PC-3 (cell line): ENCODE data around the gene TMEM169. TPM values are rescaled to one million over a fixed set of nuclear protein-coding genes. Genes with fewer than 3 reads are reported as not detected.

ENCODE experiments used
- ATAC-seq: fragments of 200-7000 bp; cut with Tn5 transposase; 2 replicates; pipeline ENCODE4 v1.9.1; 2020; ENCODE audit warnings: mild to moderate bottlenecking, moderate library complexity
- BruUV-seq: library from RNA; stranded (reverse); fragments of 400-500 nt; replicated peaks from 2 replicates; lab custom pipeline; 2021; lab: Mats Ljungman, UMichigan
- CTCF ChIA-PET: fragments of 300-600 bp; sonication (Branson Sonifier 250); formaldehyde crosslinking; loops from one replicate; lab custom pipeline; 2022; ENCODE audit warnings: antibody characterized with exemption; lab: Charles Lee
- POLR2A ChIA-PET: fragments of 300-600 bp; sonication (Branson Sonifier 250); formaldehyde crosslinking; loops from one replicate; lab custom pipeline; 2022; ENCODE audit warnings: antibody characterized with exemption; ENCODE audit not compliant: unreplicated experiment; lab: Charles Lee
- DNase-seq: peaks from one replicate; pipeline ENCODE4 v3.0.0-alpha.2; 2015
- H2AFZ ChIP-seq: fragments of 300-600 bp; sonication (generic); 2 replicates; pipeline ENCODE4 v1.6.0; 2016; ENCODE audit warnings: antibody characterized with exemption, low read length
- H3F3A ChIP-seq: fragments of 300-600 bp; sonication (generic); one replicate; pipeline ENCODE4 v1.6.0; 2017; ENCODE audit warnings: antibody characterized with exemption, low read length, control low read depth, mild to moderate bottlenecking; ENCODE audit not compliant: unreplicated experiment
- H3K27ac ChIP-seq: fragments of 300-600 bp; sonication (generic); 2 replicates; pipeline ENCODE4 v1.5.1; 2016; ENCODE audit warnings: mild to moderate bottlenecking, low read length
- H3K27me3 ChIP-seq: fragments of 300-600 bp; sonication (generic); 2 replicates; pipeline ENCODE4 v1.6.1; 2016; ENCODE audit warnings: low read length, mixed read lengths
- H3K36me3 ChIP-seq: fragments of 300-600 bp; sonication (generic); 2 replicates; pipeline ENCODE4 v1.6.1; 2016; ENCODE audit warnings: low read depth, mixed run types, low read length, mixed read lengths
- H3K4me1 ChIP-seq: fragments of 300-600 bp; sonication (generic); 2 replicates; pipeline ENCODE4 v1.5.1; 2016; ENCODE audit warnings: low read length; ENCODE audit not compliant: insufficient read depth
- H3K4me2 ChIP-seq: fragments of 300-600 bp; sonication (generic); 2 replicates; pipeline ENCODE4 v1.6.0; 2016; ENCODE audit warnings: low read length
- H3K4me3 ChIP-seq: fragments of 300-600 bp; sonication (generic); 2 replicates; pipeline ENCODE4 v1.5.1; 2016; ENCODE audit warnings: mild to moderate bottlenecking, low read length, mixed read lengths
- H3K79me2 ChIP-seq: fragments of 300-600 bp; sonication (generic); 2 replicates; pipeline ENCODE4 v1.6.1; 2017; ENCODE audit warnings: low read length, mixed read lengths
- H3K9ac ChIP-seq: fragments of 300-600 bp; sonication (generic); 2 replicates; pipeline ENCODE4 v1.6.0; 2016; ENCODE audit warnings: mild to moderate bottlenecking, low read length
- H3K9me2 ChIP-seq: fragments of 300-600 bp; sonication (generic); replicated peaks from 2 replicates; pipeline ENCODE4 v1.6.1; 2016; ENCODE audit warnings: mixed run types, low read length, mixed read lengths
- H3K9me3 ChIP-seq: fragments of 300-600 bp; sonication (generic); 2 replicates; pipeline ENCODE4 v1.6.1; 2016; ENCODE audit warnings: low read length, mixed read lengths
- H4K20me1 ChIP-seq: fragments of 300-600 bp; sonication (generic); 2 replicates; pipeline ENCODE4 v1.6.1; 2016; ENCODE audit warnings: low read length, mixed read lengths
- CTCF ChIP-seq: fragments of 300-600 bp; sonication (generic); conservative IDR thresholded peaks from 2 replicates; pipeline ENCODE4 v1.5.1; 2017; ENCODE audit warnings: antibody characterized with exemption, low read depth, mild to moderate bottlenecking, low read length
- EZH2 ChIP-seq: fragments of 300-600 bp; sonication (generic); IDR thresholded peaks from one replicate; pipeline ENCODE4 v1.6.1; 2017; ENCODE audit warnings: antibody characterized with exemption, mild to moderate bottlenecking, low read length; ENCODE audit not compliant: unreplicated experiment
- EZH2phosphoT487 ChIP-seq: fragments of 300-600 bp; sonication (generic); IDR thresholded peaks from 2 replicates; pipeline ENCODE4 v1.6.1; 2018; ENCODE audit warnings: mild to moderate bottlenecking, antibody characterized with exemption, low read length, borderline replicate concordance
- intact Hi-C: fragments of 100-400 bp; cut with micrococcal nuclease; formaldehyde crosslinking; loops from 2 replicates; pipeline ENCODE4 v1.9.0; 2023
- total RNA-seq: library from RNA; depleted of rRNA; stranded (reverse); fragments of >200 nt; gene quantifications from 2 replicates; pipeline ENCODE4 v1.2.3, GENCODE V29; 2014

The TMEM169 gene
- total RNA-seq, 1 experiment from 2014 or later = not detected

DNA sequence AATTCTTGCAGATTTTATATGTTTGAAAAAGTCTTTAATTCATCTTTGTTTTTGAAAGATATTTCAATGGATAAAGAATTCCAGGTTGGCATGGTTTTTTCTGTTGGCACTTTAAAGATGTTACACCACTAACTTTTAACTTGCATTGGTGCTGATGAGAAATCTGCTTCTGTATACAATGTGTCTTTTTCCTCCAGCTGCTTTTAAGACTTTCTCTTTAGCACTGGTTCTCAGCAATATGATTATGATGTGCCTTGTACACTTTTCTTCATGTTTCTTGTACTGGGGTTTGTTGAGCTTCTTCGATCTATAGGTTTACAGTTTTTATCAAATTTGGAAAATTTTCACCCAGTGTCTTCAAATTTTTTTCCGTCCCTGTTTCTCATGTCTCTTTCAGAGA, 29.3 kb upstream of the TMEM169 start:
- no peak overlapping the region for H3K27ac ChIP-seq
- no peak overlapping the region for H3K9ac ChIP-seq
- no peak overlapping the region for H2AFZ ChIP-seq
- H3K9me2 ChIP-seq = no peaks in the 10 kb centered on the region
- CTCF ChIA-PET = no interaction called here
- ATAC-seq (no peak), DNase-seq (no peak)
- no peaks in the 10 kb centered on the region for H3K36me3 ChIP-seq
- no peaks in the 10 kb centered on the region for H3K27me3 ChIP-seq
- no peaks in the 10 kb centered on the region for H3K79me2 ChIP-seq
- H3K9me3 ChIP-seq = no peaks in the 10 kb centered on the region
- no peak for TF ChIP-seq EZH2
- TF ChIP-seq EZH2phosphoT487 = no peak
- TF ChIP-seq CTCF = no peak
- BruUV-seq = no TSS peak
- intact Hi-C loops = no loop called here
- H3F3A ChIP-seq = no peaks in the 10 kb centered on the region
- no peak overlapping the region for H3K4me3 ChIP-seq
- no peak overlapping the region for H3K4me2 ChIP-seq
- no peaks in the 10 kb centered on the region for H4K20me1 ChIP-seq
- POLR2A ChIA-PET = no interaction called here
- no peaks in the 10 kb centered on the region for H3K4me1 ChIP-seq

DNA sequence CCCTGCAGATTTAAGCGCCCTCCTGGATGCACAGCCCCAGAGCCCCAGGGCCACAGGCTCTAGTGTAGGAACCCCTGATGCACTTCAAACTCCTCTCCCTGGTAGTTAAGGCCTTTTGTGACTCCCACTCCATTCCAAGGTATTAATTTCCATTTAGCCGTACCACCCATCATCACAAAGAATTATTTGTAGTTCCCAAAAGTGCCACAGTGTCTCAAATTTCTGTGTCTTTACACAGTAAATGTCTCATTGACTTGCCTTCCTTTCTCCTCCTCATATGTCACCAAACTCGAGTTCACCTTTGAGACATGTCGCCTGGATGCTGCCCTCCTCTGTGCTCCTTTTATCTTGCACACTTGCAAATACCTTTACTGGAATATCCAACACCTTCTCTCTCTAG, 26.0 kb upstream of the TMEM169 start:
- H3K4me1 ChIP-seq = no peaks in the 10 kb centered on the region
- H2AFZ ChIP-seq = no peak overlapping the region
- H3K9me2 ChIP-seq = no peaks in the 10 kb centered on the region
- no peak for ATAC-seq
- intact Hi-C loops = no loop called here
- no peak overlapping the region for H3K4me3 ChIP-seq
- H3K9me3 ChIP-seq = no peaks in the 10 kb centered on the region
- ChIA-PET CTCF (no interaction called here), POLR2A (no interaction called here)
- H3K79me2 ChIP-seq = no peaks in the 10 kb centered on the region
- no peak overlapping the region for H3K4me2 ChIP-seq
- TF ChIP-seq EZH2 (no peak), EZH2phosphoT487 (no peak), CTCF (no peak)
- no peaks in the 10 kb centered on the region for H3F3A ChIP-seq
- no peak overlapping the region for H3K9ac ChIP-seq
- H3K27ac ChIP-seq = no peak overlapping the region
- no peaks in the 10 kb centered on the region for H4K20me1 ChIP-seq
- H3K36me3 ChIP-seq = no peaks in the 10 kb centered on the region; the same call in 1 of the 2 replicates
- no TSS peak for BruUV-seq
- no peaks in the 10 kb centered on the region for H3K27me3 ChIP-seq
- DNase-seq = no peak

DNA sequence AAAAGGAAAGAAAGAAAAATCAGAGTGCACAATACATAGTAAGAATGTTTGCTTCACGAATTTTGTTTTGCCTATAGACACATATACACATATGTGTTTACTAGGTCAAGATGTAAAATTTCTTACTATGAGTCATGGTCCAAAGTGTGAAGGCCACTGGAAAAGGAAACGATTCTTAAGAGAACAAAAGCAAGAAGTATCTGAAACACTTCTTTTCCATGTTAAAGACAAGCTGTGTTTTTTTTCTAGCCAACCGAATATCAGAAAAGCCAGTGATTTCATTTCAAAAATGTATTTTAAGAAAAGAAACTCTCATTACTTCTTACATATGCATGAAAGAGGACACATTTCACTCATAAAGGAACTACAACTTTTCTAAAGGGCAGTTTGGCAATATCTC, 25.0 kb upstream of the TMEM169 start:
- no peaks in the 10 kb centered on the region; the same call in 1 of the 2 replicates for H3K36me3 ChIP-seq
- no peaks in the 10 kb centered on the region for H3K9me3 ChIP-seq
- intact Hi-C loops = no loop called here
- BruUV-seq = no TSS peak
- CTCF ChIA-PET = no interaction called here
- H3F3A ChIP-seq = no peaks in the 10 kb centered on the region
- H4K20me1 ChIP-seq = no peaks in the 10 kb centered on the region
- H3K27me3 ChIP-seq = no peaks in the 10 kb centered on the region
- POLR2A ChIA-PET = no interaction called here
- H3K9me2 ChIP-seq = no peaks in the 10 kb centered on the region
- TF ChIP-seq EZH2phosphoT487 (no peak), EZH2 (no peak), CTCF (no peak)
- H3K9ac ChIP-seq = no peak overlapping the region
- H3K4me1 ChIP-seq = no peaks in the 10 kb centered on the region
- ATAC-seq (no peak), DNase-seq (no peak)
- H3K27ac ChIP-seq = no peak overlapping the region
- no peak overlapping the region for H2AFZ ChIP-seq
- no peak overlapping the region for H3K4me2 ChIP-seq
- H3K79me2 ChIP-seq = no peaks in the 10 kb centered on the region
- no peak overlapping the region for H3K4me3 ChIP-seq
